Measurements from ENCODE around the gene LGR4.

GRCh38 chr11:27509908-27510307, 37.3 kb upstream of the LGR4 start:
- TF ChIP-seq, protein P1, sequence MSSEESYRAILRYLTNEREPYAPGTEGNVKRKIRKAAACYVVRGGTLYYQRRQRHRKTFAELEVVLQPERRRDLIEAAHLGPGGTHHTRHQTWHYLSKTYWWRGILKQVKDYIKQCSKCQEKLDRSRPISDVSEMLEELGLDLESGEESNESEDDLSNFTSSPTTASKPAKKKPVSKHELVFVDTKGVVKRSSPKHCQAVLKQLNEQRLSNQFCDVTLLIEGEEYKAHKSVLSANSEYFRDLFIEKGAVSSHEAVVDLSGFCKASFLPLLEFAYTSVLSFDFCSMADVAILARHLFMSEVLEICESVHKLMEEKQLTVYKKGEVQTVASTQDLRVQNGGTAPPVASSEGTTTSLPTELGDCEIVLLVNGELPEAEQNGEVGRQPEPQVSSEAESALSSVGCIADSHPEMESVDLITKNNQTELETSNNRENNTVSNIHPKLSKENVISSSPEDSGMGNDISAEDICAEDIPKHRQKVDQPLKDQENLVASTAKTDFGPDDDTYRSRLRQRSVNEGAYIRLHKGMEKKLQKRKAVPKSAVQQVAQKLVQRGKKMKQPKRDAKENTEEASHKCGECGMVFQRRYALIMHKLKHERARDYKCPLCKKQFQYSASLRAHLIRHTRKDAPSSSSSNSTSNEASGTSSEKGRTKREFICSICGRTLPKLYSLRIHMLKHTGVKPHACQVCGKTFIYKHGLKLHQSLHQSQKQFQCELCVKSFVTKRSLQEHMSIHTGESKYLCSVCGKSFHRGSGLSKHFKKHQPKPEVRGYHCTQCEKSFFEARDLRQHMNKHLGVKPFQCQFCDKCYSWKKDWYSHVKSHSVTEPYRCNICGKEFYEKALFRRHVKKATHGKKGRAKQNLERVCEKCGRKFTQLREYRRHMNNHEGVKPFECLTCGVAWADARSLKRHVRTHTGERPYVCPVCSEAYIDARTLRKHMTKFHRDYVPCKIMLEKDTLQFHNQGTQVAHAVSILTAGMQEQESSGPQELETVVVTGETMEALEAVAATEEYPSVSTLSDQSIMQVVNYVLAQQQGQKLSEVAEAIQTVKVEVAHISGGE (CRISPR knock-in tag; IDR thresholded peaks at IDR 0.05), result no peak
- TF ChIP-seq, protein P2, sequence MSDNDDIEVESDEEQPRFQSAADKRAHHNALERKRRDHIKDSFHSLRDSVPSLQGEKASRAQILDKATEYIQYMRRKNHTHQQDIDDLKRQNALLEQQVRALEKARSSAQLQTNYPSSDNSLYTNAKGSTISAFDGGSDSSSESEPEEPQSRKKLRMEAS (IDR thresholded peaks at IDR 0.05; ENCODE audit: low read depth, low read length), result no peak
- no peak for TF ChIP-seq ZBTB40 (IDR thresholded peaks at IDR 0.05; ENCODE audit: borderline replicate concordance)

All from GM12878 (cell line).